NCI-H2227 (cell line): Measurements from ENCODE around the gene PRKD1.
A peak's percentile ranks its signal among the peaks of the same experiment; 100 is the strongest.

Experiments used
- DNase-seq: peaks from one replicate; lab custom pipeline; 2025; ENCODE audit not compliant: unreplicated experiment; lab: John Stamatoyannopoulos, UW

PRKD1 gene

DNA sequence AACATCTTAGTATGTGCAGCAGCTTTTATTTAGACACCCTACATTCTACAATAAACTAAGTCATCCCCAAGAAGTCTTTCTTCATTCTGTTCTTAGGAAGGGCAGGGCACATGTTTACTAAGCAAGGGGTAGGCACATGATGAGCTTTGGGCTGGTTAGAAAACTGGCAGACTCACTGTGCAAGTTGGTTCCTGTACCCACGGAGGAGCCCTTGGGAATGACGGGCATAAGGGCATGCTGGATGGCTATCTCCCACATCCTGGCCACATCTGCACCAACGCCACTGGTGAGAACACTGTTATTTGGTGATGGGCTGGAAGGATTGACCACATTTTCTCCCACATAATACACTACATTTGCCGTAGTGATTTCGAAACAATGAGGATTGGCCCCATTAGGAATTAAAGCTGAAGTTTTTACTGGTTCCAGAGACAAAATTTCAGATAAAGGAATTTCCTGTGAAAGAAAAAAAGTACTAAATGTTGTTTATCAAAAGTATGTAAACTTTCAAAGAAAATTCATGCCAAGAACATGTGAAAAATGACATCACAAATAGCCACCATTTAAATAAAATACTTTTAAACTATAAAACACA lies 297.0 kb downstream of the PRKD1 start:
- no peak for DNase-seq

DNA sequence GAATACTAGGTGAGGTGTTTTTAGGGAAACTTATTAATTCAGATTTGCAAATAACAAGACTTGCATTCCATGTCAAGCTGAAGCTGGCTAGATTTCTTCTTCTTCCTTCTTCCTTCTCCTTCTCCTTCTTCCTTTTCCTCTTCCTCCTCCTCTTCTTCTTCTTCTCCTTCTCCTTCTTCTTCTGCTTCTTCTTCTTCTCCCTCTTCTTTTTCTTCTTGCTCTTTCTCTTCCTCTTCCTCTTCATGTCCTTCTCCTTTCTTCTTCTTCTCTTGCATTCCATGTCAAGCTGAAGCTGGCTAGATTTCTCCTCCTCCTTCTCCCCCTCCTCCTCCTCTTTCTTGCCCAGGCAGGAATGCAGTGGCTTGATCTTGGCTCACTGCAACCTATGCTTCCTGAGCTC lies 297.8 kb downstream of the PRKD1 start:
- DNase-seq: no peak

DNA sequence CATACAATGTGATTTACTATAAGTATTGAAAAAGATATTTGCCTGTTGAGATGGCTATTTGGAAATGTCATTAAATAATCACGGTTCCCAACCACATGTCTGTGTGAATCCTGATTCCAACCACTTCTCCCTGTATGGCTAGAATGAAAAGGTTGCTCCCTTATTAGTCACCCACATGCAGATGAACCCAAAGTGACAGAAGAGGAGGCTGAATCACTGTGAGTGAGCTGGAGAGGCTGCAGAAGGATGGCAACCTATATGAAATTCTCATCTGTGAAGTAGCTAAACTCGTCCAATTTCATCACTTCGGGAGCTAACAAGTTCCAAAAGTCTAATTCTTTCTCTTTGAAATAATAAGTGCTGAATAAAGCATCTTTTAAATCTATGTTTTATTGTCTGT lies 300.5 kb downstream of the PRKD1 start:
- no peak for DNase-seq

GRCh38 chr14:29618323-29619067 lies 309.2 kb downstream of the PRKD1 start:
- no peak for DNase-seq

DNA sequence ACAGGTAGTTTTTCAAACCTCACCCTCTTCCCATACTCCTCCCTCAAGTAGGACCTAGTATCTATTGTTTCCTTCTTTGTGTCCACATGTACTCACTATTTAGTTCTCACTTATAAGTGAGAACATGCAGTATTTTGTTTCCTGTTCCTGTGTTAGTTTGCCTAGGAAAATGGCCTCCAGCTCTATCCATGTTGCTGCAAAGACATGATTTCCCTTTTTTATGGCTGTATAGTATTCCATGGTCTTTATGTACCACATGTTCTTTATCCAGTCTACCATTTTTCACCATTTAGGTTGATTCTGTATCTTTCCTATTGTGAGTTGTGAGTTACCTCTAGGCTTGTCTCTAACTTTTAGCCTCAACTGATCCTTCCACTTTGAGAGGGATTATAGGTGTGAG lies 310.7 kb downstream of the PRKD1 start:
- DNase-seq: no peak

- no peak for DNase-seq
Observed at GRCh38 chr14:29608861-29609260, 318.8 kb downstream of the PRKD1 start.

- no peak for DNase-seq
Observed at GRCh38 chr14:29607169-29607568, 320.5 kb downstream of the PRKD1 start.

GRCh38 chr14:29603696-29604095 lies 324.0 kb downstream of the PRKD1 start:
- DNase-seq: no peak

- no peak for DNase-seq
Observed at GRCh38 chr14:29601616-29602015, 326.0 kb downstream of the PRKD1 start.

- DNase-seq: no peak
Observed at GRCh38 chr14:29587761-29588470, 339.7 kb downstream of the PRKD1 start.

GRCh38 chr14:29587046-29587445 lies 340.6 kb downstream of the PRKD1 start:
- no peak for DNase-seq

- DNase-seq: peak; percentile 56
Observed at GRCh38 chr14:29584992-29585391, 342.7 kb downstream of the PRKD1 start.

DNA sequence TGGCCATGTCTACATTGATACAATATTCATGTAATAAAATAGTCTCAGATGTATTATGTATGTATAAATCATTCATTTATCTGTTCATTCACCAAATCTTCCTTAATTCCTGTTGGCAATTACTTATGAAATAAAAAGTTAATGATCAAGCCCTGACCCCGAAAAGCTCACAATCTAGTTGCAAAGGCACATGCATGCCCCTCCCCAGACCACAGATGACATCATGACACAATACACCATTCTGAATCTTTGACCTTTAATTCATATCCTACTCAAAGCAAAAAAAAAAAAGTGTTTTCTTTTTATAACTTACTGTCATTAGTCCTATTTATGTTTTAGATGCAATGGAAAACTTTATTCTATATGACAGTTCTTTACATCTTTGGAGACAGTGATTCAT lies 346.9 kb downstream of the PRKD1 start:
- DNase-seq: no peak

DNA sequence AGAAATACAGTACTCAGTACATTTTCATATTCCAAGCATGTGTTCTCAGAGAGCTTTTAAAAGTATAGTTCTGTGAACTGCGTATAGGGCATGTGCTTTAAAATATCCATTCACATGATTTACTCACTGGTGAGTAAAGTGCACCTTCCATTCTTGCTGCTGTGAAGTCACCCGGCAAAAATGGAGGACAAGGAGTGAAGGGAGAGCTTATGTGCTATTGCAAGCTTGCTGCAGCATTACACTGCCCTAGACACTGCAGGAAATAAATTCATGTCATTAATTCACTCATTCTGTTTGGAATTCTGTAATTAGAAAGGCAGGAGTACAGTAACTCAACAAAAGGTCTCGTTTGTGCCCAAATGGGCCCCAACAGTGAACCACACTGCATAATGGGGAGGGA lies 347.8 kb downstream of the PRKD1 start:
- DNase-seq: no peak

DNA sequence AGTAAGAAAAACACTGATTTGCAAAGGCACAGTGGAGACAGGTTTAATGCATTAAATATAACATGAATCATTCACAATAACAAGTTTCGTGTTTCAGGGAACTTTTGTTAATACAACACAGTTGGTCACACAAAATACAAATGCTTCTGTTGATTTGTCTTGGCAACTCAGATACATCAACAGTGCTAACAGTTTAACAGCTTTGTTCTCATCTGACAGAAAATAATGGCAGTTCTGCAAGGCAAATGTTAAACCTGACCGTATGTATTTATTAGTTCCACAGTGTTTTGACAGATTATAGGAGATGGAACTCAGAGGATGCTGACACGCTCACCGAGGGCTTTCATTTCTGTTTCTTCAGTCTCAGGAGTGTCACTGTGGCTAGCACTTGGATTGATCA lies 350.7 kb downstream of the PRKD1 start:
- no peak for DNase-seq

GRCh38 chr14:29569194-29569593 lies 358.5 kb downstream of the PRKD1 start:
- no peak for DNase-seq

- DNase-seq: no peak
Observed at GRCh38 chr14:29566194-29566593, 361.5 kb downstream of the PRKD1 start.

GRCh38 chr14:29558516-29558915 lies 369.1 kb downstream of the PRKD1 start:
- no peak for DNase-seq

- DNase-seq: no peak
Observed at GRCh38 chr14:29554335-29554734, 373.3 kb downstream of the PRKD1 start.

DNA sequence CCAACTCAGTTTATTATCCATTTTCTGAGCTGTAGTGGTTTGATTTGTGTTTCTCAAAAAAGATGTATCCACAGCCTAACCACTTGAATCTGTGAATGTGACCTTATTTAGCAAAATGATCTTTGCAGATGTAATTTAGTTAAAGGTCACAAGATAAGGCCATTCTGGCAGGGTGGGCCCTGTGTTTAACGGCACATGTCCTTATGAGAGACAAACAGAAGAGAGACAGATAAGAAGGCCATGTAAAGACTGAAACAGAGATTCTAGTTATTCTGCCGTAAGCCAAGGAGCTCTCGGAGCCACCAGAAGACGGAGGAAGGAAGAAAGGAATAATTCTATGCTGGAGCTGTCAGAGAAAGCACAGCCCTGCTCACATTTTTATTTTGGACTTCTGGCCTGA lies 374.2 kb downstream of the PRKD1 start:
- no peak for DNase-seq

DNA sequence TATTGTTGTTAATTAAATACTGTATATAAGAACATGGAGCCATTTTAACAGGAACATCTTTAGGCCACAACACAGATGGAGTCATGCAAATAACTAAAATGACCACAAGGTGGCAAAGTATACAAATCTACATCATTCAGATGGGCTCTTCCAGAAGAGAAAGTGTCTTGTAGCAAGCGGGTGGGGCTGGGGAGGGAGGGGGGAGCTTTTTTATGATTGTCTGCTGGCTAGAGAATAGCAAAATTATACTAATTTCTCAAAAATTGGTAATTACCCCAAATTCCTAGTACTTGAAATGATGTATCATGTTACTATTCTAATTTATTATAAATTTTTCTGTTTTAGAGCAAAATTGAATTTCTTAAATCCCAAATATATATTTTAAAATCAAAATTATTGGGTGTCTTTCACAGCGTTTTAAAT lies 378.7 kb downstream of the PRKD1 start:
- DNase-seq: peak; percentile 77

GRCh38 chr14:29545714-29546113 lies 381.9 kb downstream of the PRKD1 start:
- DNase-seq: no peak
